HL-60 (cell line): ENCODE measurements around the gene TTC27.

Experiments used
- DNase-seq, 2 experiments: peaks; one replicate each; pipeline ENCODE4 v3.0.0-alpha.2; 2010 to 2020; ENCODE audit warnings: low read depth in 1 of 2, low spot score in 1 of 2
- H3K27ac ChIP-seq: fragments of 250-450 bp; sonication (Bioruptor Pico); replicated peaks from 2 replicates; pipeline ENCODE4 v1.5.1; 2020; ENCODE audit warnings: mild to moderate bottlenecking, moderate library complexity
- H3K27me3 ChIP-seq: fragments of 250-450 bp; sonication (Bioruptor Pico); 2 replicates; pipeline ENCODE4 v1.5.1; 2021; ENCODE audit warnings: mild to moderate bottlenecking, moderate library complexity; ENCODE audit not compliant: insufficient read depth, poor library complexity, severe bottlenecking
- H3K4me3 ChIP-seq: replicated peaks from 2 replicates; pipeline ENCODE4 v1.5.1; 2011; ENCODE audit warnings: mild to moderate bottlenecking, control low read depth, low read length; ENCODE audit not compliant: insufficient read depth
- GABPA ChIP-seq: IDR thresholded peaks from 2 replicates; pipeline ENCODE4 v1.6.1; 2012; ENCODE audit warnings: low read depth
- POLR2AphosphoS5 ChIP-seq: IDR thresholded peaks from 2 replicates; pipeline ENCODE4 v1.6.1; 2012; ENCODE audit warnings: low read depth
- SPI1 ChIP-seq: IDR thresholded peaks from 2 replicates; pipeline ENCODE4 v1.6.1; 2012; ENCODE audit warnings: low read depth, mild to moderate bottlenecking, borderline replicate concordance
- TF ChIP-seq, protein P1 (sequence below): IDR thresholded peaks from one replicate; pipeline ENCODE4 v1.5.1; 2011; ENCODE audit warnings: low read length, control low read depth, inconsistent platforms; ENCODE audit not compliant: insufficient read depth
- TF ChIP-seq, protein P2 (sequence below): IDR thresholded peaks from 2 replicates; pipeline ENCODE4 v1.6.1; 2012; ENCODE audit warnings: low read depth; ENCODE audit not compliant: insufficient replicate concordance

Gene TTC27

DNA sequence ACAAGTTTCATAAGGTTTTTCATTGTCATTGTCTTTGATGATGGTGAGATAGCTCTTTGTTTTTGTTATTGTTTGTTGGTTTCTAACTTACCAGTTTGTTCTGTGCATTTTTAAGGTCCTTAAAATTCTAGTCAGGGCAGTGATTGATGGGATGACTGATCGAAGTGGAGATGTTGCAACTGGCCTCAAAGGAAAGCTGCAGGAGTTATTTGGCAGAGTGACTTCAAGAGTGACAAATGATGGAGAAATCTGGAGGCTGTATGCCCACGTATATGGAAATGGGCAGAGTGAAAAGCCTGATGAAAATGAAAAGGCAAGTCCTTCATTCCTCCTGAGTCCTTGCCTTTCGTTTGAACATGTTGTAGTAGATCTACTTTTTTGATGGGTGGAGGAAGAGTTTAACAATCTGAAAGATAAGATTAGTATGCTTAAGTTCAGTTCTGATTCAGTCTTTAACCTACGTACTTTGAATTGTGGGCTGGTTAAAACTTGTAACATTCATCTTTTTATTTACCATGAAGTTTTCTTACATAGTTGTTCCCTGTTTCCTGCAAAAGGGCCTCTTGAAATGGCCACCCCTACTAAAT, 183.2 kb downstream of the TTC27 start:
- DNase-seq = no peak

DNA sequence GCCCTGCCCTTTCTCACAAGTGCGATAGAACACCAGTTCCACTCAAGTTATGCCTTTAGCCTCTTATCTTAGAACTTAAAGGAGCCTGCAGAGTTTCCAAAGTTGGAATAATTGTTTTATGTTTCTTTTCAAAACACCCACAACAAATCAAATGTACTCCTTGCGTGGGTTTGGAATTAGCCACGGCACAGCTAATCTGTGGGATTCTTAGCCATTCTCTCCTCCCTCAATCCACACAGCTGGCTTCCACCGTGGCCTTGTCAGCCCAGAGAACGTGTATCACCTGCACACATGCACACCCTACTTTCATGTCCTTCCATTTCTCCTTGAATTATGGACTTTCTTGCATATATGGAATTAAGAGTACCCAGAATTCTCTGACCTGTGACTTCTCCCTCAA, 183.8 kb downstream of the TTC27 start:
- TF ChIP-seq, protein P1, sequence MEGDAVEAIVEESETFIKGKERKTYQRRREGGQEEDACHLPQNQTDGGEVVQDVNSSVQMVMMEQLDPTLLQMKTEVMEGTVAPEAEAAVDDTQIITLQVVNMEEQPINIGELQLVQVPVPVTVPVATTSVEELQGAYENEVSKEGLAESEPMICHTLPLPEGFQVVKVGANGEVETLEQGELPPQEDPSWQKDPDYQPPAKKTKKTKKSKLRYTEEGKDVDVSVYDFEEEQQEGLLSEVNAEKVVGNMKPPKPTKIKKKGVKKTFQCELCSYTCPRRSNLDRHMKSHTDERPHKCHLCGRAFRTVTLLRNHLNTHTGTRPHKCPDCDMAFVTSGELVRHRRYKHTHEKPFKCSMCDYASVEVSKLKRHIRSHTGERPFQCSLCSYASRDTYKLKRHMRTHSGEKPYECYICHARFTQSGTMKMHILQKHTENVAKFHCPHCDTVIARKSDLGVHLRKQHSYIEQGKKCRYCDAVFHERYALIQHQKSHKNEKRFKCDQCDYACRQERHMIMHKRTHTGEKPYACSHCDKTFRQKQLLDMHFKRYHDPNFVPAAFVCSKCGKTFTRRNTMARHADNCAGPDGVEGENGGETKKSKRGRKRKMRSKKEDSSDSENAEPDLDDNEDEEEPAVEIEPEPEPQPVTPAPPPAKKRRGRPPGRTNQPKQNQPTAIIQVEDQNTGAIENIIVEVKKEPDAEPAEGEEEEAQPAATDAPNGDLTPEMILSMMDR = no peak
- TF ChIP-seq, protein P2, sequence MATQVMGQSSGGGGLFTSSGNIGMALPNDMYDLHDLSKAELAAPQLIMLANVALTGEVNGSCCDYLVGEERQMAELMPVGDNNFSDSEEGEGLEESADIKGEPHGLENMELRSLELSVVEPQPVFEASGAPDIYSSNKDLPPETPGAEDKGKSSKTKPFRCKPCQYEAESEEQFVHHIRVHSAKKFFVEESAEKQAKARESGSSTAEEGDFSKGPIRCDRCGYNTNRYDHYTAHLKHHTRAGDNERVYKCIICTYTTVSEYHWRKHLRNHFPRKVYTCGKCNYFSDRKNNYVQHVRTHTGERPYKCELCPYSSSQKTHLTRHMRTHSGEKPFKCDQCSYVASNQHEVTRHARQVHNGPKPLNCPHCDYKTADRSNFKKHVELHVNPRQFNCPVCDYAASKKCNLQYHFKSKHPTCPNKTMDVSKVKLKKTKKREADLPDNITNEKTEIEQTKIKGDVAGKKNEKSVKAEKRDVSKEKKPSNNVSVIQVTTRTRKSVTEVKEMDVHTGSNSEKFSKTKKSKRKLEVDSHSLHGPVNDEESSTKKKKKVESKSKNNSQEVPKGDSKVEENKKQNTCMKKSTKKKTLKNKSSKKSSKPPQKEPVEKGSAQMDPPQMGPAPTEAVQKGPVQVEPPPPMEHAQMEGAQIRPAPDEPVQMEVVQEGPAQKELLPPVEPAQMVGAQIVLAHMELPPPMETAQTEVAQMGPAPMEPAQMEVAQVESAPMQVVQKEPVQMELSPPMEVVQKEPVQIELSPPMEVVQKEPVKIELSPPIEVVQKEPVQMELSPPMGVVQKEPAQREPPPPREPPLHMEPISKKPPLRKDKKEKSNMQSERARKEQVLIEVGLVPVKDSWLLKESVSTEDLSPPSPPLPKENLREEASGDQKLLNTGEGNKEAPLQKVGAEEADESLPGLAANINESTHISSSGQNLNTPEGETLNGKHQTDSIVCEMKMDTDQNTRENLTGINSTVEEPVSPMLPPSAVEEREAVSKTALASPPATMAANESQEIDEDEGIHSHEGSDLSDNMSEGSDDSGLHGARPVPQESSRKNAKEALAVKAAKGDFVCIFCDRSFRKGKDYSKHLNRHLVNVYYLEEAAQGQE = no peak
- TF ChIP-seq GABPA = no peak
- TF ChIP-seq POLR2AphosphoS5 = no peak
- TF ChIP-seq SPI1 = no peak
- no peak overlapping the region for H3K4me3 ChIP-seq
- H3K27me3 ChIP-seq = no peaks in the 10 kb centered on the region
- no peak for DNase-seq
- H3K27ac ChIP-seq = no peak overlapping the region

More for the DNA sequence above, 183.2 kb downstream of the TTC27 start:
- Histone ChIP-seq H3K4me3 (no peak overlapping the region), H3K27me3 (no peaks in the 10 kb centered on the region), H3K27ac (no peak overlapping the region)
- no peak for TF ChIP-seq SPI1

DNA sequence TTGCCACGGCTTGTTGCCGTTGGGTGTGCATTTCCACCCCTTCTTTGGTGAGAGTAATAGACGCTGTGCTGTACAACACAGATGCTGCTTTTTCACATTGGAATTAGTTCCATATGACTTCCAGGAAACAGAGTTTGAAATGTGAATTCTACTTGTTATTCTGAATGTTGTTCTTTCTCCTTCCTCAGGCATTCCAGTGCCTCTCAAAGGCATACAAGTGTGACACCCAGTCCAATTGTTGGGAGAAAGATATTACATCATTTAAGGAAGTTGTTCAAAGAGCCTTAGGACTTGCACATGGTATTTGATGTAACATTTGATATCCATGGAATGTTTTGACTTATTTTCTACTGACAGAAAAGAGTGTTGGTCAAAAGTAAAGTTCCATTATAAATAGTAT, 184.5 kb downstream of the TTC27 start:
- no peaks in the 10 kb centered on the region for H3K27me3 ChIP-seq
- H3K4me3 ChIP-seq = no peak overlapping the region
- DNase-seq = no peak
- TF ChIP-seq, protein P1 = no peak
- no peak for TF ChIP-seq SPI1
- no peak for TF ChIP-seq POLR2AphosphoS5
- TF ChIP-seq, protein P2 = no peak
- TF ChIP-seq GABPA = no peak
- no peak overlapping the region for H3K27ac ChIP-seq

DNA sequence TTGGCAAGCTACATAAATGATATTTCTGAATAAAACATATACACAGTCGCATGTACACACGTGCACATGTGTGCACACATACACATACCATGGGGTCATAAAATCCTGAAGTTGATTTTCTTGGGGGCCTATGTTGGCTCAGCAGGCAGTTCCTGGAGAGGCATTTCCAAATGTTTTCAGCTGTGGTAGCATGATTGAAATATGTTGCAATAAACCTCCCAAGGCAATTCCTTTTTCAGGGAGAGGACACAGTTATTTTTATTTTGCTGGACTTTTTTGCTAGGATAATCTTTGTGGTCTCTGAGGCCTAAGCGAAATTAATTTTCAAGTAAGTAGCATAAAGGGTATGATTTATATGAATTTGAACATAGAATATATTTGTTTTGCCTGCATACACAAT, 192.2 kb downstream of the TTC27 start:
- TF ChIP-seq, protein P1 = no peak
- TF ChIP-seq, protein P2 = no peak
- TF ChIP-seq GABPA (no peak), POLR2AphosphoS5 (no peak), SPI1 (no peak)
- Histone ChIP-seq H3K27me3 (no peaks in the 10 kb centered on the region), H3K4me3 (no peak overlapping the region), H3K27ac (no peak overlapping the region)
- DNase-seq = no peak
